SU-DHL-6 (cell line): ENCODE measurements around the gene PRR20G.

Experiments
- H2AFZ ChIP-seq: fragments of 200-600 bp; sonication (generic); 2 replicates; pipeline ENCODE4 v1.6.1; 2014; ENCODE audit warnings: low read depth, mild to moderate bottlenecking, moderate library complexity, mixed read lengths, antibody characterized with exemption, low read length; ENCODE audit not compliant: severe bottlenecking
- H3F3A ChIP-seq: fragments of 200-600 bp; shearing (Covaris generic); 2 replicates; pipeline ENCODE4 v1.6.0; 2016; ENCODE audit warnings: antibody characterized with exemption, mild to moderate bottlenecking; ENCODE audit not compliant: insufficient read depth
- H3K27ac ChIP-seq: fragments of 200-600 bp; sonication (generic); 2 replicates; pipeline ENCODE4 v1.5.1; 2016; ENCODE audit warnings: low read depth, mild to moderate bottlenecking, low read length, moderate library complexity, mixed read lengths
- H3K27me3 ChIP-seq: fragments of 200-600 bp; sonication (generic), shearing (Covaris generic); 2 replicates; pipeline ENCODE4 v1.6.0; 2014; ENCODE audit warnings: mild to moderate bottlenecking, low read length
- H3K36me3 ChIP-seq: fragments of 200-600 bp; sonication (generic); 2 replicates; pipeline ENCODE4 v1.6.1; 2014; ENCODE audit warnings: mild to moderate bottlenecking, low read length, mixed read lengths
- H3K4me2 ChIP-seq: fragments of 300-600, 200-600 bp; shearing (Covaris generic), sonication (generic); 2 replicates; pipeline ENCODE4 v1.6.0; 2014; ENCODE audit warnings: low read length, low read depth, mild to moderate bottlenecking; ENCODE audit not compliant: poor library complexity, severe bottlenecking
- H3K4me3 ChIP-seq: fragments of 200-600 bp; sonication (generic); 2 replicates; pipeline ENCODE4 v1.5.1; 2014; ENCODE audit warnings: antibody characterized with exemption, low read length, mild to moderate bottlenecking, mixed read lengths; ENCODE audit not compliant: insufficient read depth, poor library complexity, severe bottlenecking
- H3K79me2 ChIP-seq: fragments of 200-600 bp; sonication (generic); 2 replicates; pipeline ENCODE4 v1.6.1; 2014; ENCODE audit warnings: mild to moderate bottlenecking, low read length, moderate library complexity; ENCODE audit not compliant: insufficient read depth
- H3K9ac ChIP-seq: fragments of 200-600 bp; sonication (generic); 2 replicates; pipeline ENCODE4 v1.7.0; 2014; ENCODE audit warnings: mild to moderate bottlenecking, low read length
- H3K9me2 ChIP-seq: fragments of 200-600 bp; sonication (generic); replicated peaks from 2 replicates; pipeline ENCODE4 v1.6.1; 2014; ENCODE audit warnings: low read length; ENCODE audit not compliant: insufficient read depth
- H3K9me3 ChIP-seq: fragments of 200-600 bp; sonication (generic); 2 replicates; pipeline ENCODE4 v1.6.1; 2014; ENCODE audit warnings: low read length, mixed read lengths; ENCODE audit not compliant: insufficient read depth
- H4K20me1 ChIP-seq: fragments of 200-600 bp; sonication (generic); 2 replicates; pipeline ENCODE4 v1.6.1; 2014; ENCODE audit warnings: low read depth, mild to moderate bottlenecking, antibody characterized with exemption, low read length, moderate library complexity, mixed read lengths
- EZH2phosphoT487 ChIP-seq: fragments of 200-600 bp; sonication (generic), shearing (Covaris generic); conservative IDR thresholded peaks from 2 replicates; pipeline ENCODE4 v1.6.1; 2018; ENCODE audit warnings: mild to moderate bottlenecking, antibody characterized with exemption, low read length, moderate library complexity, mixed read lengths
- TF ChIP-seq, protein P1 (sequence below): fragments of 200-600 bp; sonication (generic); IDR thresholded peaks from one replicate; pipeline ENCODE4 v1.5.1; 2017; ENCODE audit warnings: antibody characterized with exemption, mild to moderate bottlenecking, low read length, moderate library complexity; ENCODE audit not compliant: insufficient read depth, poor library complexity, severe bottlenecking

PRR20G gene

DNA sequence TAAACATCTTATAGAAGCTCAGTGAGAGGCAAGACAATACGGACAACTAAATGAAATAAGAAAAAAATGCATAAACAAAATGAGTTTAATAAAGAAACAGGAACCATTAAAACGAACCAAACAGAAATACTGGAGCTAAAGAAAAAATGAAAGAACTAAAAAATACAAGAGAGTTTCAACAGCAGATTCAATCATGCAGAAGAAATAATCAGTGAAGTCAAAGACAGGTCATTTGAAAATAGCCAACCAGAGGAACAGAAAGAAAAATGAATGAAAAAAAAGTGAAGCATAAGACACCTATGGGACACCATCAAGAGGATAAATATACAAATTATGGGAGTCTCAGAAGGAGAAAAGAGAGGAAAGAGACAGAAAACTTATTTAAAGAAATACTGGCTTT lies 42.5 kb upstream of the PRR20G start:
- Histone ChIP-seq H3K27me3 (no peaks in the 10 kb centered on the region), H3K4me3 (no peak overlapping the region), H2AFZ (no peak overlapping the region), H3K79me2 (no peaks in the 10 kb centered on the region), H3K9ac (no peak overlapping the region), H3K9me2 (no peaks in the 10 kb centered on the region), H3K36me3 (no peaks in the 10 kb centered on the region), H4K20me1 (no peaks in the 10 kb centered on the region), H3K27ac (no peak overlapping the region), H3K4me2 (no peak overlapping the region), H3F3A (no peaks in the 10 kb centered on the region), H3K9me3 (no peaks in the 10 kb centered on the region)
- TF ChIP-seq EZH2phosphoT487, result no peak
- TF ChIP-seq, protein P1, sequence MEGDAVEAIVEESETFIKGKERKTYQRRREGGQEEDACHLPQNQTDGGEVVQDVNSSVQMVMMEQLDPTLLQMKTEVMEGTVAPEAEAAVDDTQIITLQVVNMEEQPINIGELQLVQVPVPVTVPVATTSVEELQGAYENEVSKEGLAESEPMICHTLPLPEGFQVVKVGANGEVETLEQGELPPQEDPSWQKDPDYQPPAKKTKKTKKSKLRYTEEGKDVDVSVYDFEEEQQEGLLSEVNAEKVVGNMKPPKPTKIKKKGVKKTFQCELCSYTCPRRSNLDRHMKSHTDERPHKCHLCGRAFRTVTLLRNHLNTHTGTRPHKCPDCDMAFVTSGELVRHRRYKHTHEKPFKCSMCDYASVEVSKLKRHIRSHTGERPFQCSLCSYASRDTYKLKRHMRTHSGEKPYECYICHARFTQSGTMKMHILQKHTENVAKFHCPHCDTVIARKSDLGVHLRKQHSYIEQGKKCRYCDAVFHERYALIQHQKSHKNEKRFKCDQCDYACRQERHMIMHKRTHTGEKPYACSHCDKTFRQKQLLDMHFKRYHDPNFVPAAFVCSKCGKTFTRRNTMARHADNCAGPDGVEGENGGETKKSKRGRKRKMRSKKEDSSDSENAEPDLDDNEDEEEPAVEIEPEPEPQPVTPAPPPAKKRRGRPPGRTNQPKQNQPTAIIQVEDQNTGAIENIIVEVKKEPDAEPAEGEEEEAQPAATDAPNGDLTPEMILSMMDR, result no peak

DNA sequence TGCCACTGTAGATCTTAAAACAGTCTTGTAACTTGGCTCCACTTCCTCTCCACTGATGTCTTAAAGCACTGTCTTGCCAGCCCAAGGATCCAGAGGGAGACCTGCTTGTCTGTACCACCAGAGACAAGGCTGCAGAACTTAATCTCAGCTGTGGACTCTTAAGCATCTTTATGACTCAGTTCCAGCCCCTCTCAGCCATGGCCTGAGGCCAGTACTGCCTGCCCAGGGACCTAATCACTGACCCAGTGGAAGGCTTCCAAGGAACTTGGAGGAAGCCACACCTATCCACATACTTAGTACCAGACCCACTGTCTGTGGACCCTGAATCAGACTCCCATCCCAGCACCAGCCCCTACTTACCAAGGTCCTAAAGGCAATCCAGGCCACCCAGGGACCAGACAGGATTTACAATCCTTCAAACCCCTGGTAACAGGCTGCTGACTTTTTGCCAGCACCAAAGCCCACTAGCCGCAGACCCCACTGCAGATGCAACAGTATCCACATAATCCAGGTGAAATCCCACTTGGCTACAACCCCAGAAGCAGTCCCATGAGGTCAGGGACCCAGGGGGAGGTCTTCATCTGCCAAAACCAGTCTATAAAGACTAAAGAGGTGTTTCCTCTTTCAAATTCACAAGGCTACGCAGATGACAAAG lies 41.9 kb upstream of the PRR20G start:
- H3K9me2 ChIP-seq, result no peaks in the 10 kb centered on the region
- no peak overlapping the region for H2AFZ ChIP-seq
- H3K27me3 ChIP-seq, result no peaks in the 10 kb centered on the region
- H3K4me2 ChIP-seq, result no peak overlapping the region
- no peaks in the 10 kb centered on the region for H3K36me3 ChIP-seq
- no peak for TF ChIP-seq EZH2phosphoT487
- no peaks in the 10 kb centered on the region for H3K79me2 ChIP-seq
- no peak overlapping the region for H3K9ac ChIP-seq
- no peaks in the 10 kb centered on the region for H3F3A ChIP-seq
- no peaks in the 10 kb centered on the region for H4K20me1 ChIP-seq
- H3K9me3 ChIP-seq, result no peaks in the 10 kb centered on the region
- H3K4me3 ChIP-seq, result no peak overlapping the region
- H3K27ac ChIP-seq, result no peak overlapping the region

GRCh38 chr3:127328421-127328820 lies 40.6 kb upstream of the PRR20G start:
- Histone ChIP-seq H4K20me1 (no peaks in the 10 kb centered on the region), H3K27ac (no peak overlapping the region), H3K9me3 (no peaks in the 10 kb centered on the region), H3K27me3 (no peaks in the 10 kb centered on the region), H3K4me2 (no peak overlapping the region), H3K9ac (no peak overlapping the region), H2AFZ (no peak overlapping the region), H3K36me3 (no peaks in the 10 kb centered on the region), H3F3A (no peaks in the 10 kb centered on the region), H3K4me3 (no peak overlapping the region), H3K9me2 (no peaks in the 10 kb centered on the region), H3K79me2 (no peaks in the 10 kb centered on the region)
- TF ChIP-seq, protein P1, result no peak
- no peak for TF ChIP-seq EZH2phosphoT487

DNA sequence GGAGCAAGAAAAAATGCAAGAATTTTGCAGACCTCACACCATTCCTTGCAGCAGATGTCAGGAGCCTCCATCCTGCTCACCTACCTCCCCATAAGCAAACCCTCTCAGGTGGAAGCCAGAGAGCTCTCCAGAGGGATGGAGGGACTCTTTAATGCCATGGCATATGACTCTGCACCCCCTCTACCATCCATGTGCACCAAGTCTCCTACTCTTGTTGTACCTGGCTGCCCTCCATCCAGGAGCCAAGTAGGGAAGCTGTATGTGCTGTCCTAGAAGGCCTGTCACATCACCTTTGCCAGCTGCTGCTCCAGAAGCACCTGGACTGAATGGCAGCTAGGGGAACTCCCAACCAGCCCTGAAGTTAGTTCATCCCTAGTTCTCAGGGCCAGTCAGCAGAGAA lies 38.5 kb upstream of the PRR20G start:
- no peaks in the 10 kb centered on the region for H3F3A ChIP-seq
- no peak overlapping the region for H3K4me3 ChIP-seq
- H2AFZ ChIP-seq, result no peak overlapping the region
- H3K9me3 ChIP-seq, result no peaks in the 10 kb centered on the region
- no peak overlapping the region for H3K9ac ChIP-seq
- no peak overlapping the region for H3K4me2 ChIP-seq
- H3K27me3 ChIP-seq, result no peaks in the 10 kb centered on the region
- H3K36me3 ChIP-seq, result no peaks in the 10 kb centered on the region
- no peak for TF ChIP-seq EZH2phosphoT487
- H3K9me2 ChIP-seq, result no peaks in the 10 kb centered on the region
- H3K79me2 ChIP-seq, result no peaks in the 10 kb centered on the region
- H3K27ac ChIP-seq, result no peak overlapping the region
- H4K20me1 ChIP-seq, result no peaks in the 10 kb centered on the region
